Prostate gland (tissue), 2 donors: ENCODE results near the gene SSPN. TPM values are rescaled to one million over a fixed set of nuclear protein-coding genes. Genes with fewer than 3 reads are reported as not detected.

ENCODE experiments used
- DNase-seq: peaks from one replicate; pipeline ENCODE4 v3.0.0-alpha.2; 2019; ENCODE audit warnings: low spot score
- H3K27ac ChIP-seq, 2 donors: fragments of 200-600 bp; sonication (generic); 2 replicates each; pipeline ENCODE4 v1.5.1; 2017 to 2019
- H3K27me3 ChIP-seq: fragments of 200-600 bp; sonication (generic); replicated peaks from 2 replicates; pipeline ENCODE4 v1.5.1; 2019; ENCODE audit not compliant: insufficient read depth
- H3K36me3 ChIP-seq, 2 donors: fragments of 200-600 bp; sonication (generic); 1 replicate in 1 of 2; 2 replicates in 1 of 2; pipeline versions ENCODE4 v1.5.1 to v1.8.1; 2017 to 2019
- H3K4me1 ChIP-seq: fragments of 200-600 bp; sonication (generic); replicated peaks from 2 replicates; pipeline ENCODE4 v1.5.1; 2019
- H3K4me3 ChIP-seq, 2 donors: fragments of 200-600 bp; sonication (generic); 2 replicates each; pipeline ENCODE4 v1.5.1; 2017 to 2019
- H3K9me3 ChIP-seq: fragments of 200-600 bp; sonication (generic); 2 replicates; pipeline ENCODE4 v1.5.1; 2017
- CTCF ChIP-seq, 4 experiments: fragments of 200-600 bp in 2 of 4; fragments of 450-650 bp in 2 of 4; sonication (generic) in 2 of 4; IDR thresholded peaks; 1 replicate in 3 of 4; 2 replicates in 1 of 4; pipeline ENCODE4 v1.5.1; 2016 to 2019; ENCODE audit warnings: antibody characterized with exemption in 4 of 4, mild to moderate bottlenecking in 2 of 4, moderate library complexity in 2 of 4
- POLR2A ChIP-seq: fragments of 450-650 bp; IDR thresholded peaks from one replicate; pipeline ENCODE4 v1.6.1; 2016; ENCODE audit warnings: antibody characterized with exemption, mild to moderate bottlenecking
- POLR2AphosphoS5 ChIP-seq: sonication (generic); formaldehyde crosslinking; IDR thresholded peaks from one replicate; pipeline ENCODE4 v1.6.1; 2017; ENCODE audit warnings: antibody characterized with exemption
- WGBS: methylation state at CpG from one replicate; pipeline ENCODE4 v1.1.5; 2018; 5-methylcytosine and 5-hydroxymethylcytosine counted together
- intact Hi-C: fragments of 100-400 bp; cut with DNase I; formaldehyde crosslinking; loops from one replicate; pipeline ENCODE4 v1.14.2; 2022
- total RNA-seq, 2 donors: library from RNA; depleted of rRNA; stranded (reverse); fragments of >200 nt; gene quantifications; one replicate each; pipeline ENCODE4 v1.1.0, GENCODE V29; 2016

SSPN gene
- total RNA-seq, 2 donors from 2014 or later, result 17.0 to 29.5 TPM

DNA sequence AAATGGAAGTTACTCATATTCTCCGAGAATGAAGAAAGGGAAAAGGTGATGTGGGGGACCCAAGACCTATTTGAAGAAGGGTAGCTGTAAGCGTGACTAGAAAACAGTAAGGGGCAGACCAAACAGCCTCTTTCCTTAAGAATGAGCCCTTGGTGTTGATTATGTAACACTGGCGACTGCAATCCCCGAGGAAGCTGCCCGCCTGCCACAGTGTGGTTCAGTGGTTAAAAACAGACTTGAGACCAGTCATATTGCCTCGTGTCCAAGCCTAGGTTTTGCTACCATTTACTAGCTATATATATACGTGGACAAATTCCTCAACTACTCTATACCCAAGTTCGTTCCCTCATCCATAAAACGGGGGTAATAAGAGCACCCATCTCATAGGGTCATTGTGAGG is 49.1 kb downstream of the SSPN start:
- Histone ChIP-seq H3K4me1 (no peaks in the 10 kb centered on the region), H3K9me3 (no peaks in the 10 kb centered on the region), H3K36me3 (no peaks in the 10 kb centered on the region), H3K4me3 (no peak overlapping the region), H3K27ac (no peak overlapping the region), H3K27me3 (no peaks in the 10 kb centered on the region)
- TF ChIP-seq POLR2A (no peak), CTCF (IDR thresholded peaks at IDR 0.05) (no peak), POLR2AphosphoS5 (no peak)
- WGBS, result 90% methylated on average over 9 of the region's 9 CpGs
- intact Hi-C loops, result no loop called here
- no peak for DNase-seq

DNA sequence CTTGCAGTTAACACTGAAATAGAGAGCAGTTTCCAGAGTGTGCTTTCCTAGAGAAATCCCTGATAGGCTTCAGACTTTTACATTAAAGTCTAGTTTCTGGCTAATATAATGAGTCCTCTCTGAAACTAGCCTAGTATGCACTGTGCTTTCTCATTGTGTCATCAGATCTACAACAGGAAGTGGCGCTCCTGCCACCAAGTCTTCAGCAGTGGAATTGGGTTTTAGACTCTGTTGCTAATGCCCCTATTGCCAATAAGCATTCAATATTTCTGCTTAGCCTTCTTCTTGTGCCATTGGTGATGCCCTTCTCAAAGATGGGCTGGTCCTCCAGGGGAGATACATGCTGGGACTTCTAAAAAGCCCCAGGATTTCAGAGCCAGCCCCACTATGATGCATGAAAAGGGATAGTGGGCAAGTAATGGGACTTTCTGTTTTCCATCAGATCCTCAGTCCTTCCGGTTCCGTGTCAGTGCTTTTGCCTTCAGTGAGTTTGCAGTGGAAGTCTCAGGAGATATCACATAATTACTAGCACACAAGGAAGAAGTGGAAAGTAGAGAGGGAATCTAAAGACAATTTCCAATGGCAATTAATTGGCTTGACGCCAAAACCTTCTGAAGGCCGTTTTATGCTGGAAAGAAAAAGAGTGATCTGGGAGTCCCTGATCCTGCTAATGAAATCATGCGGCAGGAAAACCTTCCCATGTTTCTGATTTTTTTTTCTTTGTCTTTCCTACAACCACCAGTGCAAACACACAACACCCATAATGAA is 50.0 kb downstream of the SSPN start:
- Histone ChIP-seq H3K4me3 (no peak overlapping the region), H3K27ac (no peak overlapping the region), H3K9me3 (no peaks in the 10 kb centered on the region), H3K27me3 (no peaks in the 10 kb centered on the region), H3K4me1 (no peaks in the 10 kb centered on the region), H3K36me3 (no peaks in the 10 kb centered on the region)
- WGBS, result 72% methylated on average over 6 of the region's 6 CpGs
- TF ChIP-seq POLR2AphosphoS5 (no peak), POLR2A (no peak)
- intact Hi-C loops, result no loop called here
- DNase-seq, result no peak

DNA sequence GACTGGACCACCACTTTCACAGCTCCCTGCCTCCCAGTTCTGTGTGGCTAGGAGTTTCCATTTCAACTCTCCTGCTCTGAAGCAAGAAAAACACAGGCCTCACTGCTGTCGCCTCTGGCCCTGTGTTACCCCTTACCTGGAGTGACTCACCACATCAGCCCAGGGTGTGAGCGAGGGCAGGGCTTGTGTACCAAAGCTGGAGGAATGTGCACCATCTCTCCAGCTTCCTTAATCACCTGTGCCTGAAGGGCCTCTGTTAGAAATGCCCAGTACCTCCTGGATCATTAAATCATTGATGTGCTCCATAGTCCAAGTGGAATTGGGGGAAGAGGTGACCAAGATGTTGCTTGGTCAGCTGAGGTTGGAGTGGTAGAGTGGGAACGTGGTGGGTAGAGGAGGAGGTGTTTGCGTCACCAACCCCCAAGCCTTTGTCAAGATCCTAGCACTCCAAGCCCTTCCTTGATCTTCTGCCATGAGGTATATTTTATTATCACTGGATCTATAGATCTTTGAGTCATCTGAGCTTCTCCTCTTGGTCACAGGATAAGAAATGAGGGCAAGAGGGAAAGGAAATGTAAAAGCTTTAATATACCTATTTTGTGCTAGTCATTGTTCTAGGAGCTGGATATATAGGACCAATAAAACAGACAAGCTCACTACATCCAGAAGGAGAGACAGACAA is 51.3 kb downstream of the SSPN start:
- Histone ChIP-seq H3K4me1 (no peaks in the 10 kb centered on the region), H3K27me3 (no peaks in the 10 kb centered on the region), H3K36me3 (no peaks in the 10 kb centered on the region), H3K9me3 (no peaks in the 10 kb centered on the region), H3K27ac (no peak overlapping the region), H3K4me3 (no peak overlapping the region)
- WGBS, result 75% methylated on average over 4 of the region's 4 CpGs
- TF ChIP-seq POLR2AphosphoS5 (no peak), POLR2A (peak; percentile 10), CTCF (IDR thresholded peaks at IDR 0.05) (no peak)
- intact Hi-C loops, result no loop called here
- DNase-seq, result no peak

DNA sequence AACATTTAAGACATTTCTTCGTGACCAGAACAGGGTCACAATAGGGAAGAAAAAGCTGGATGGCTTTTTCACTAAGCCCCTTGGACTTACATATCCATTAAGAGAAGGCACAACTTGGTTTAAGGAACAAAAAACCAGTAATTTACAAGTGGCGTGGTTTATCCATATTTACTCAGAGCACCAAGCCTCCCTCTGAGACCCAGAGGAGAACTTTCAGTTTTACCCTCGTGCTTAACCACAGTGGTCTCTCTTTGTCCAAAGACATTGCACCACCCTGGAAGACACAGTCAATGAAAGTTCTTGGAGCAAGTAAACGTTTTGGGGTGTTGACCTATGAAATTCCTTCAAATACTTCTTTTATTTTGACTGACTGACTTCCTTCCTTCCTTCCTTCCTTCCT is 52.5 kb downstream of the SSPN start:
- Histone ChIP-seq H3K27ac (no peak overlapping the region), H3K4me3 (no peak overlapping the region), H3K9me3 (no peaks in the 10 kb centered on the region), H3K36me3 (no peaks in the 10 kb centered on the region), H3K4me1 (no peaks in the 10 kb centered on the region), H3K27me3 (no peaks in the 10 kb centered on the region)
- whole genome bisulfite sequencing, result 60% methylated on average over 4 of the region's 4 CpGs
- TF ChIP-seq CTCF (IDR thresholded peaks at IDR 0.05) (no peak), POLR2A (no peak), POLR2AphosphoS5 (no peak)
- DNase-seq, result no peak
- intact Hi-C loops, result no loop called here

DNA sequence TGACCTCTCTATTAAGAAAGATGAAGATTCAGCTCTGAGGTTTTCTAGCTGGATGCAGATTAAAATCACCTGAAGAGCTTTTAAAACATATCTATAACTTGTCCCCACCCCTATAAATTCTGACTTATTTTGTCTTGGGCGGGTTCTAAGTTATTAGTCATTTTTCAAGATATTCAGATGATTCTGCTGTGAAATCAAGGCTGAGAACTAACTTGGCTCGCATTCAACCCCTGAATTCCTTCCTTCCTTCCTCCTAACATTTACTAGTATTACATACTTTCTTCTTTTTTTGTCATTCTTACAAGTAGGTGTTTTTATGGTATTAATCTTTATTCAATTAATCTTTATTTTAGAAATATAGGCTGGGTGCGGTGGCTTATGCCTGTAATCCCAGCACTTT is 55.4 kb downstream of the SSPN start:
- 88% methylated on average over 3 of the region's 3 CpGs for WGBS
- Histone ChIP-seq H3K36me3 (no peaks in the 10 kb centered on the region), H3K27ac (no peak overlapping the region), H3K27me3 (no peaks in the 10 kb centered on the region), H3K4me1 (no peaks in the 10 kb centered on the region), H3K9me3 (no peaks in the 10 kb centered on the region), H3K4me3 (no peak overlapping the region)
- intact Hi-C loops, result no loop called here
- DNase-seq, result no peak
- TF ChIP-seq POLR2A, result no peak
- TF ChIP-seq POLR2AphosphoS5, result no peak
- TF ChIP-seq CTCF (IDR thresholded peaks at IDR 0.05), result no peak
